Esophagus squamous epithelium (tissue), 4 donors: ENCODE data around the gene UBE2QL1.

Experiments used
- POLR2A ChIP-seq, 4 donors: fragments of 450-650 bp; IDR thresholded peaks; one replicate each; pipeline ENCODE4 v1.6.1; 2017; ENCODE audit warnings: antibody characterized with exemption in 4 of 4, mild to moderate bottlenecking in 4 of 4, moderate library complexity in 3 of 4
- TF ChIP-seq, protein P1 (sequence below), 6 experiments: fragments of 450-650 bp in 4 of 6; fragments of 200-600 bp in 2 of 6; sonication (generic) in 2 of 6; IDR thresholded peaks; one replicate each; pipeline ENCODE4 v1.5.1; 2016 to 2019; ENCODE audit warnings: antibody characterized with exemption in 6 of 6, mild to moderate bottlenecking in 4 of 6, moderate library complexity in 4 of 6

DNA sequence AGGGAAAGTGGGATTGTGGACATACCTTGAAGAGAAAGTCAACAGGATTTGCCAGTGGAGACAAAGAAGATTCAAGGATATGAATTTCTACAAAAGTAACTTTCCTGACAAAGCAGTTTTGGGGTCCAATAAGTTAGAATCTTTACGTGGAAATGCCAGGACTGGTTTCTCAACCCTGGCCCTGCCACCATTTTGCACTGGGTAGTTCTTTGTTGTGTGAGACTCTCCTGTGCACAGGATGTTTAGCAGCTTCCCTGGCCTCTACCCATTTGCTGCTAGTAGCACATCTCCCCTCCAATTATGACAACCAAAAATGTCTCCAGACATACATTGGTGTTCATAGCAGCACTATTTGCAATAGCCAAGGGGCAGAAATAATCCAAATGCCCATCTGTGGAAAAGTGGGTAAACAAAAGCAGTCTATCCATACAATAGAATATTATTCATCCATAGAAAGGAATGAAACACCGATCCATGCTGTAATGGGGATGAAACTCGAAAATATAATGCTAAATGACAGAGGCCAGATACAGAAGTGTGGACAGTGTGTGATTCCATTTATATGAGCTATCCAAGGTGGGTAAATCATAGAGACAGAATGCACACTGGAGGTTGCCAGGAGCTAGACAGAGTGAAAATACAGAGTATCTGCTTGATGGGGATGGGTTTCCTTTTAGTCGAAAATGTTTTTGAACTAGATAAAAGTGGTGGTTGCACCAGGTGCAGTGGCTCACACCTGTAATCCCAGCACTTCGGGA lies 92.8 kb downstream of the UBE2QL1 start:
- TF ChIP-seq, protein P1, sequence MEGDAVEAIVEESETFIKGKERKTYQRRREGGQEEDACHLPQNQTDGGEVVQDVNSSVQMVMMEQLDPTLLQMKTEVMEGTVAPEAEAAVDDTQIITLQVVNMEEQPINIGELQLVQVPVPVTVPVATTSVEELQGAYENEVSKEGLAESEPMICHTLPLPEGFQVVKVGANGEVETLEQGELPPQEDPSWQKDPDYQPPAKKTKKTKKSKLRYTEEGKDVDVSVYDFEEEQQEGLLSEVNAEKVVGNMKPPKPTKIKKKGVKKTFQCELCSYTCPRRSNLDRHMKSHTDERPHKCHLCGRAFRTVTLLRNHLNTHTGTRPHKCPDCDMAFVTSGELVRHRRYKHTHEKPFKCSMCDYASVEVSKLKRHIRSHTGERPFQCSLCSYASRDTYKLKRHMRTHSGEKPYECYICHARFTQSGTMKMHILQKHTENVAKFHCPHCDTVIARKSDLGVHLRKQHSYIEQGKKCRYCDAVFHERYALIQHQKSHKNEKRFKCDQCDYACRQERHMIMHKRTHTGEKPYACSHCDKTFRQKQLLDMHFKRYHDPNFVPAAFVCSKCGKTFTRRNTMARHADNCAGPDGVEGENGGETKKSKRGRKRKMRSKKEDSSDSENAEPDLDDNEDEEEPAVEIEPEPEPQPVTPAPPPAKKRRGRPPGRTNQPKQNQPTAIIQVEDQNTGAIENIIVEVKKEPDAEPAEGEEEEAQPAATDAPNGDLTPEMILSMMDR (IDR thresholded peaks at IDR 0.05) = no peak
- no peak for TF ChIP-seq POLR2A (IDR thresholded peaks at IDR 0.05)
